ENCODE measurements around the gene GINS2.

The GINS2 gene

DNA sequence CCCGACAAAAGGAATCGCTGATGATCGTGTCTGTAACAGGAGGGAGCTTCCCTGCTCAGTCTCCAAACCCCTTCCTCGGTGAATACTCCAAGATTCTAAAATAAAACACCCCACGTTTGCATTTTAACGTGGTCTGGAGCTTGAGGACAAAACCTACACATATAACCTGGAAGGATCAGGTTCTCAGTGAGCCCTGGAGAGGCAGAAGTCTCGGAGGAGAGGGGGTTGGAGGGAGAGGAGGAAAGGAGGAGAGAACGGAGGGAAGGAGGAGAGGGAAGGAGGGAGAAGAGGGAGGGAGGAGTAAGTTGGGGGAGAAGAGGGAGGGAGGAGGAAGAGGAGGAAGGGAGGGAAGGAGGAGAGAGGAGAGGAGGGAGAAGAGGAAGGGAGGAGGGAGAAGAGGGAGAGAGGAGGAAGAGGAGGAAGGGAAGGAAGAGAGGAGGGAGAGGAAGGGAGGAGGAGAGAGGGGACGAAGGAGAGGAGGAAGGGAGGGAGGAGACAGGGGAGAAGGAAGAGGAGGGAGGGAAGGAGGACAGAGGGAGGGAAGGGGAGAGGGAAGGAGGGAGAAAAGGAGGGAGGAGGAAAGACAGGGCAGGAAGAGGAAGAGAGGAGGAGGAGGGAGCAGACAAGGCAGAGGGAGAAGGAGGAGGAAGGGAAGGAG, 27.4 kb upstream of the GINS2 start:
- DNase-seq (ENCODE audit: low spot score): no peak
- FAIRE-seq: no peak

DNA sequence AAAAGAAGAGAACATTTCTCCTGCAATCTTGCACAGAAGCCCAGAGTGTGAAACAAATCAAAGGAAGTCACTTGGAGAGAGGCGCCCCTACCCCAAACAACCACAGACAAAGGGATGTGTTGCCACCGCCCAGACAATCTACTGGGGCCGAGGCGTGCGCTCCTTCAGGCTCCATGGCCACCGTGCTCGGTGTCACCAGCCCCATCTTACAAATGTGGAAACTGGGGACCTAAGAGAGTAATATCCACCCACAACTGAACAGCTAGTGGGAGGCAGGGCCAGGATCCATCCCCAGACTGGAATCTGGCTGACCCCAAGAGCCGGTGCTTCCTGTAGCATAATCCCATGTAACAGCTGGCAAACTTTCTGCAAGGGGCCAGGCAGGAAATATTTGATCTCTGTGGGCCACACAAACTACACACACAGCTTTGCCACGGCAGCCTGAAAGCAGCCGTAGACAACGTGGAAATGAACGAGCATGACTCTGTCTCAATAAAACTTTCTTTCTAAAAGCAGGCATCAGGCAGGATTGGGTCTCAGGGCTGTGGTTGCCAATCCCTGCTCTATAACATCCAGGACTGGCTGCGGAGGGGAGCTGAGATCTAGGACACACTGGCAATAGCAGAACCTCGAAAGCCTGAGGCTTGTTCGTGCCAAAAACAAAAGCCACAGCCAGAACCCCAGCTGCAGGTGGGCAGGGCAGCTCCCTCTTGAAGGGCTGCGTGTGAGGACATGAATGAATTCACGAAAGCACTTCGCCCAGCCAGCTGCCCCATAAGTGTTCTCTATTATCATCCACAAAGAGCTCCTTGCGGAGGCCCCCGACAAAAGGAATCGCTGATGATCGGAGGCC, 26.6 kb upstream of the GINS2 start:
- DNase-seq (ENCODE audit: low spot score) (no peak), FAIRE-seq (no peak)

- DNase-seq (ENCODE audit: low spot score): peak; percentile 38
- FAIRE-seq: no peak
Observed at GRCh38 chr16:85712801-85713200, 24.0 kb upstream of the GINS2 start.

GRCh38 chr16:85711982-85712587, 23.3 kb upstream of the GINS2 start:
- DNase-seq (ENCODE audit: low spot score) (no peak), FAIRE-seq (peak; percentile 32)

DNA sequence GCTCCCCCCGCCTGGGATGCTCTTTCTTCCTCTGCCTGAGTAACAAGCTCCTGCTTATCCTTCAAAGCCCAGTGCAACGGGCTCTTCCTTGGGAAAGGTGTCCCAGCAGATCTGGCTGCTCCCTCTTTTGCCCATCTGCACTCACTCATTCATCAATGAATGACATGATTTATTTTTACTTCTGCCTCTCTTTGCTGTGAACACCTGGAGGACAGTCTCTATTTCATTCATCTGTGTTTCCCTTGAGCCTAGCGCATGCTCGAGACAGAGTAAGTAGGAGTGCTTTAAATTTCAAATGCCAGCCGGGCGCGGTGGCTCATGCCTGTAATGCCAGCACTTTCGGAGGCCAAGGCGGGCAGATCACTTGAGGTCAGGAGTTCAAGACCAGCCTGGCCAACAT, 22.0 kb upstream of the GINS2 start:
- DNase-seq (ENCODE audit: low spot score): no peak
- no peak for FAIRE-seq

DNA sequence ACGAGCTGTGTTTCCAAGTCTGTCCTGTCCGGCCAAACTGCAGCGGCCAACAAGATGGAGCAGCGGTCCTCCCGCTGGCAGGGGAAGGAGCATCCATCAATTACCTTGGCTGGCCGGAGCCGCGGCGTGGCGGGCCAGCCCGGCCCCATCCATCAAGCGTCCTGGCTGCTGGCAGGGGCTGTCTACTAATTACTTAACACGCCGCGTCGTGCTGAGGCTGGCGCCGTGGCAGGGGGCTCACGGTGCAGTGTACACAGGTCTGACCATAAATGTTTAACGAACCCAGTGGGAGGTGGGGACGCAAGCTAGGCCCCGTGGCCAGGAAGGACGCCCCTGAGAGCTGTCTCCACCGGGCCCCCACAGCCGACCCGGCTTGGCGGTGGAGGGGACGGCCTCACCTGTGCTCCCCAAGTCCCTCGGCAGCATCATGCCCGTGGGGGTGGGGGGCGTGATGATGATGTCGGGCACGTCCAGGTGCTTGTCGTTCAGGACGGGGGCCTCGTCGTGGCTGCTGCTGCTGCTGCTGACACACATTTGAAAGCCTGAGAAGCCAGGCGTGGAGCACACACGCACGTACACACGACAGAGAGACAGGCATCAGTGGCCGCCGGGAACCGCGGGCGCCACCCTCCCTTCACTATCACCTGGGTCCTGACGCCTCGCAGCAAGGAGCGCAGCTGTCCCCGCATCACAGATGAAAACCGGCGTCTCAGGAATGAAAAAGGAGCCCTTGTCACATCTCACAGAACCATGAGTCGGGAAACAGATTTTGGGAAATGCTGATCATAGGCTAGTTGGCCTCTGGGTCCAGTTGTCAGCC, 21.2 kb upstream of the GINS2 start:
- no peak for DNase-seq (ENCODE audit: low spot score)
- no peak for FAIRE-seq

- FAIRE-seq: no peak
- DNase-seq (ENCODE audit: low spot score): no peak
Observed at GRCh38 chr16:85708338-85708737, 19.6 kb upstream of the GINS2 start.

DNA sequence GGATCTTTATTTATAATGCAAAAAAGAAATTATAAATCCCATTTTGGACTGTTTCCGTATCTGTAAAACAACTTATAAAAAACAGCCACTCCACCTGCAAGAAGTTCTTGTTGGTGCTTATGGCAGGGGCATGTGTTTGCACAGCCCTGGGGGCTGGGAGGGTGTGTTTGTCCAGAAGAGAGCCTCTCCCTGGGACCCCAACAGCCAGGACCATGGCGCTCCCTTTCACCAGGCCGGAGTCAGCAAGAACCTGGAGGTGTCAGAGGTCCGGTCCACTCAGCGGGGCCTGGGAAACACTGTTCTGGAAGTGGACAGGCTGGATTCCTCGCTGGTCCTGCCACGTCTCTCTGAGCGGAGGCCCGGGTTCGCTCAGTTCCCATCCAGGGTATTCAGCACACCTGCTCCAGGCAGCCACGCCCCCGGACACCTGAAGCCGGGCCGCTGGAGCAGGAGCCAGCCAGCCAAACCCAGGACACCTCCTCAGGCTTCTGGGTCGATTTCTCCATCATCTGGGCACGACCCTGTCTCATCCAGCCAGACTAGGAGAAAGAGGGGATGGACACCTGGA, 18.9 kb upstream of the GINS2 start:
- no peak for FAIRE-seq

DNA sequence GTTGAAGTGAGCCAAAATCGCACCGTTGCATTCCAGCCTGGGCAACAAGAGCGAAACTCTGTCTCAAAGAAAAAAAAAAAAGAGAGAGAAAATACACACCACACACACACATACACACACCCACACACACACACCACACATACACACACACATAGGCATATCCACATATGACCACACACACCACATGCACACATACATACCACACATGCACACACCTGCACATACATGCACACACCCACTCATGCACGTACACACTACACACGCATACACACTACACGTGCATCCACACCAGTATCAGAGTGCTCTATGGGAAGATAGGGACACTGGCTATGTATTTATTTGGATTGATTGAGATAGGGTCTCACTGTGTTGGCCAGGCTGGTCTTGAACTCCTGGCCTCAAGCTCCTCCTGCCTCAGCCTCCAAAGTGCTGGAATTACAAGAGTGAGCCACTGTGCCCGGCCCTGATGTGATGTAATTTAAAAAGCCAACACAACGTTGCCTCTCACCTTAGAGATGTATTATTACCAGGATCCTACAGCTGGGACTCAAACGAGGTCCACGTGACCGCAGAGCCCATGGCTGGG, 17.8 kb upstream of the GINS2 start:
- peak; percentile 81 for FAIRE-seq
- DNase-seq (ENCODE audit: low spot score): no peak

More for the DNA sequence above, 18.9 kb upstream of the GINS2 start:
- DNase-seq (ENCODE audit: low spot score): no peak

DNA sequence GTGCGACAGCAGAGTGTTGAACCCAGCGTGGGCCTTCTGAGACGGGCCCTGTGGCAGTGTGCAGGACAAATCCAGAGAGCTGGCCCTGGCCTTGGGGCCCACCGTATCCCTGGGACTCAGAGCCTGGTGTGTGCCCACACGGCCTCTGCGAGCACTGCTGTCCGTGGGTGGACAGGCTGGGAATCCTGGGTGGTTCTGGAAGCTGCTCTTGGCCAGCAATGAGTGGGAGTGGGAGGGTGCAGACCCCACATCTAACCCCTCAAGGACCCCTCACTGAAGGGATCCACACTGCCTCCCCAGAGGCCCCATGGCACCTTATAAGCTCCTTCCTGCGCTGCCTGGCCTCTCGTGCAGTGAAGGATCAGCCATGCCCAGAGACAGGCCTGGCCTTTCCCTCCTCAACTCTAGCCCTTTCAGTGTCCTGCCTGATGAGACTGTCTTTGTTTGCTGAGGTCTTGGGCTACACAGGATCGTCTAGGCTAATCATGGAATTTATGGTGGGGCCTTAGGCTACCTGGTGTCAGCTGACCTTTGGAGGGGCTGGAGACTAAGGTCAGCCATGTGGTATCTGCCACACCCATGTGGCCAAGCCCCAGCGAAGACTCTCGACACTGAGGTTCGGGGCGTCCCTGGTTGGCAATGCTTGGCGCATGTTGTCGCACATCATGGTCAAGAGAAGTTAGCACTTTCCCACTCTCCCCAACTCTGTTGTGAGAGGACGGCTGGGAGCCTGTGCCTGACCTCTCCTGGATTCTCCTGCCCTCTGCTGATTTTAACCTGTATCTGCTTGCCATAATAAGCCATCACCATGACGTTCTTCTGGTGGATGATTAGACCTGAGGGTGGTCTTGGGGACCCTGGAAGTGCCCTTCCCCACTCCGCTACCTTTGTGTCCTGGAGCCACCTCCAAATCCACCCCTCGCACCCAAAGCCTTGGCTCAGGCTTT, 16.4 kb upstream of the GINS2 start:
- DNase-seq (ENCODE audit: low spot score): no peak
- no peak for FAIRE-seq

DNA sequence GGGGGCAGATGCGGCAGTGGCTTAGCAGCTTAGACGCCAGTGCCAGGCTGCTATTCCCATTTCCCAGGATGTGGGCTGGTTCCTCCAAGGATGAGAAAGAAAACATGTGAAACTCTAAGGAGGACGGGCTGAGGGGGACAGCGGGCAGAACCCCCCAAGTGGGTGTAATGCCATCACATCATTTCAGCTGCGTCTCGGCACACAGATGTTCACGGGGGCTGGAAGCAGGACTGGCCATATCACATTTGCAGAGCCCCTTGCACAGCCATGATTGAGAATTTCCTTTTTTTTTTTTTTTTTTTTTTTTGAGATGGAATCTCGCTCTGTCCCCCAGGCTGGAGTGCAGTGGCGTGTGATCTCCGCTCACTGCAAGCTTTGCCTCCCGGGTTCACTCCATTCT, 15.3 kb upstream of the GINS2 start:
- FAIRE-seq (no peak), DNase-seq (ENCODE audit: low spot score) (no peak)

DNA sequence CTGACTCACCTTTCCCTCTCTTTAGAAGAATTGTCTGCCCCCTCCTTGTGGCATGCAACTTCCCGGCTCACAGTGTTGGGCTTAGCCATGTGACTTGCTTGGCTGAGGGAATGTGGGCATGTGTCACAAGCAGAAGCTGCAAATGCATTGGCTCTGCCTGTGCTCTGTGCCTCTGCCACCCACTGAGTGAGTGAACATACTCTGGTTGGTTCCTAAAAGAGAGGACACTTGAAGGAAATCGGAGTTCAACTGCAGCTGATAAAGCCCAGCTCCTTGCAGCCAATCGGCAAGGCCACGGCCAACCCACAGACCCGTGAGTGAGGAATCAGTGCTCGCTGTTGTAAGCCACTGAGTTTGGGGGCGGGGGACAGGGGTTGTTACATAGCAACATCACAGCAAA, 10.9 kb upstream of the GINS2 start:
- peak; percentile 42 for DNase-seq (ENCODE audit: low spot score)

DNA sequence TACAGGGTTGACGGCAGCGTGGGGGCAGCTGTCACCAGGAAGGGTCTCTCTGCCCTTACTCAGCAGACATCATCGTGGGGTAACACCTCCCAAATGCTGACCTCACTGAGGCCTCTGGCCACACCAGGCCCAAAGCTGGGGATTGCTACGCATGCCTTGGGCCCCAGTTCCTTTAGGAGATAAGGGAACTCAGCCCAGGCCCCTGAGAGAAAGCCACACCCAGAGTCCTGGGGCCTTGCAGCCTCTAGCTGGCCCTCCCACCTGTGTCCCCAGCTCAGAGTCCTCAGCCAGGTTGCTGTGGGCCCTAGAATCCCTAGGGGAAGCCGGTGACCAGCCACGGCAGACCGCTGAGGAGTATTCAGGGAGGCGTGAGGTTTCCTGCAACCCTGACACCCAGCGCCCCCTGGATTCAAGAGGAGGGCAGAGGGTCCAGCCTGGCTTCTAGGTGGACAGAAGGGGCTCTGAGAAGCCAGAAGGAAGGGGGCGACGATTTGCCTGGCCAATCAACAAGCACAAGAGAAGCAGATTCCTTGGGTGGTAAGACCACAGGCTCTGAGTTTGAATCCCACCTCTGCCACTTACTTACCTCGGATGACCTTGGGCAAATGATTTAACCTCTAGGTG, 10.3 kb upstream of the GINS2 start:
- DNase-seq (ENCODE audit: low spot score) (no peak), FAIRE-seq (no peak)

More for the DNA sequence above, 10.9 kb upstream of the GINS2 start:
- no peak for FAIRE-seq

DNA sequence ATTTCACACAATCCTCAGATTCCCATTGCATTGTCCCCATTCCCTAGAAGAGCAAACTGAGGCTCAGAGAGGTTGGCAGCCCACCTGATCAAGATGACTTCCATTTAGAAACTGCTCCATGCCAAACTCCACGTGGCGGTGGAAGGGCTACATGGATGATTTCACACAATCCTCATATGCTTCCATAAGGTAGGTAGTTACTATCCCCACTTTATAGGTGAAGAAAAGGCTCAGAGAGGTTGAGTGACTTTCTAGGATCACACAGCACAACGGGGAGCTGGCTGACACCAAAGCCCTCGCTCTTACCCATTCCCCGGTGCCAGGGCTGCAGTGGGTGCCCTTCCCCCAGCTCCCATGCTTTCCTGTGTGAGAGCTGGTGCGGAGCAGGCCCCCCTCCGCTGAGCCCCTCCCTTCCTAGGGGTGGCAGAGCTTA, 9.7 kb upstream of the GINS2 start:
- DNase-seq (ENCODE audit: low spot score) (no peak), FAIRE-seq (no peak)

GRCh38 chr16:85697431-85697830, 8.7 kb upstream of the GINS2 start:
- no peak for FAIRE-seq
- no peak for DNase-seq (ENCODE audit: low spot score)

DNA sequence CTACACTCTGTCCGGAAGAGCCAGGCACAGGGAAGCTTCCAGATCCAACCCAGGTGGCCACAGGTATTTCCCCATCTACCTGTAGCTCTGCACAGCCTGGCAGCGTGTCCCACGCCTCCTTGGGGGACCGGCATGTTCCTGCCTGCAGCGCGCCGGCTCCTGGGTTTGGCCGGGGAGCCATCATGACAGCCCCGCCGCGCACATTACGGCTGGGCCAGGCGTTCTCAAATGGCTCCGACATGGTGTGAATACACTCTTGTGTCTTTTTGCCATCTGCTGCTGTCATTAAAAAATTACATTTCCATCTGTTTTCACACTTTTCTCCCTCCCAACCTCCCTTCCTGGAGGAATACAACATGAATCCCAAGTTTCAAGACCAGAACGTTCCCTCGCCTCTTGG, 8.0 kb upstream of the GINS2 start:
- FAIRE-seq (no peak), DNase-seq (ENCODE audit: low spot score) (no peak)

GRCh38 chr16:85695196-85696128, 6.7 kb upstream of the GINS2 start:
- FAIRE-seq: no peak
- no peak for DNase-seq (ENCODE audit: low spot score)

- no peak for DNase-seq (ENCODE audit: low spot score)
- no peak for FAIRE-seq
Observed at GRCh38 chr16:85690469-85691064, 1.8 kb upstream of the GINS2 start.

All from urothelium cell line (cell line).